ENCODE measurements around the gene NAALADL2. TPM values are rescaled to one million over a fixed set of nuclear protein-coding genes. Genes with fewer than 3 reads are reported as not detected.

The NAALADL2 gene
- total and polyA plus RNA-seq, 2 of the 8 experiments (the other 6 are each of a cell fraction or from before 2014, with no cell fraction given): 0.12 to 0.22 TPM

- no peak overlapping the region for H2AFZ ChIP-seq (ENCODE audit: low read length)
- no peaks in the 10 kb centered on the region for H3K36me3 ChIP-seq (ENCODE audit: control insufficient read depth in 2 of 4, insufficient read depth in 4 of 4, low read length in 3 of 4)
- CTCF ChIA-PET (ENCODE audit: partially characterized antibody): no interaction called here
- TF ChIP-seq TAF7 (optimal IDR thresholded peaks at IDR 0.05; ENCODE audit: borderline replicate concordance, low read depth, low read length) (no peak), E2F6 (IDR thresholded peaks at IDR 0.05) (no peak), SP4 (IDR thresholded peaks at IDR 0.05; ENCODE audit: low read length) (no peak), BRCA1 (IDR thresholded peaks at IDR 0.05; ENCODE audit: low read depth, low read length) (no peak)
- H3K79me2 ChIP-seq (ENCODE audit: control insufficient read depth in 1 of 2, insufficient read depth in 2 of 2, low read length in 2 of 2): no peaks in the 10 kb centered on the region
- H3K9ac ChIP-seq (replicated peaks in 1 of 4; ENCODE audit: extremely low read depth in 1 of 4, low read depth in 3 of 4, low read length in 3 of 4): no peak overlapping the region
- no peak overlapping the region for H3K18ac ChIP-seq (ENCODE audit: extremely low read depth, low read length)
- H3K4me1 ChIP-seq (replicated peaks in 1 of 4; ENCODE audit: control insufficient read depth in 3 of 4, insufficient read depth in 4 of 4, low read length in 3 of 4): no peaks in the 10 kb centered on the region
- H4K20me1 ChIP-seq (replicated peaks in 1 of 2; ENCODE audit: control insufficient read depth in 1 of 2, insufficient read depth in 2 of 2, low read length in 2 of 2): no peaks in the 10 kb centered on the region
- no peak overlapping the region for H2BK20ac ChIP-seq (ENCODE audit: low read length)
- H3K27ac ChIP-seq (ENCODE audit: low read depth, low read length): no peak overlapping the region
- 94% methylated on average over 1 of the region's 1 CpG; no CpG with 5 or more reads in 1 of the 2 experiments for WGBS, 2 experiments (ENCODE audit: extremely low coverage in 1 of 2, insufficient coverage in 1 of 2, insufficient read length in 1 of 2, insufficient replicate concordance in 2 of 2, low coverage in 1 of 2, low lambda C conversion rate in 2 of 2, missing lambda C conversion rate in 1 of 2)
- H2AK5ac ChIP-seq (ENCODE audit: low read depth, low read length): no peak overlapping the region
- H3K27me3 ChIP-seq (replicated peaks in 1 of 4; ENCODE audit: control insufficient read depth in 3 of 4, extremely low read depth in 1 of 4, insufficient read depth in 3 of 4, low read length in 3 of 4): no peaks in the 10 kb centered on the region
- no peak overlapping the region for H2BK15ac ChIP-seq (ENCODE audit: low read length)
- H3K14ac ChIP-seq (ENCODE audit: insufficient read length): no peak overlapping the region
- no peak overlapping the region for H3K23ac ChIP-seq (ENCODE audit: insufficient read length)
- no peak overlapping the region for H2BK5ac ChIP-seq (ENCODE audit: low read depth, low read length)
- H3K56ac ChIP-seq (replicated peaks; ENCODE audit: insufficient read length, low read depth, low read length): no peak overlapping the region
- no peak overlapping the region for H3K4ac ChIP-seq (replicated peaks; ENCODE audit: insufficient read length, low read depth, low read length)
- POLR2A ChIA-PET (ENCODE audit: partially characterized antibody): no interaction called here
- H3K9me3 ChIP-seq (ENCODE audit: insufficient read depth in 2 of 2, low read depth in 1 of 2, low read length in 1 of 2): no peaks in the 10 kb centered on the region
- FAIRE-seq (no peak), DNase-seq (ENCODE audit: low read depth in 1 of 2, low spot score in 2 of 2) (no peak)
- H2BK120ac ChIP-seq (replicated peaks; ENCODE audit: low read depth, low read length): no peak overlapping the region
- no peak overlapping the region for H4K5ac ChIP-seq (ENCODE audit: insufficient read length, low read depth, low read length)
- no peak overlapping the region for H3K4me3 ChIP-seq (ENCODE audit: extremely low read depth in 1 of 4, insufficient read depth in 2 of 4, low read depth in 3 of 4, low read length in 4 of 4)
- H3K23me2 ChIP-seq (ENCODE audit: low read depth, low read length): no peaks in the 10 kb centered on the region
- H4K91ac ChIP-seq (replicated peaks; ENCODE audit: insufficient read length, low read length): no peak overlapping the region
- H2BK12ac ChIP-seq (ENCODE audit: low read depth, low read length): no peak overlapping the region
- no peaks in the 10 kb centered on the region for H3K79me1 ChIP-seq (ENCODE audit: low read depth, low read length)
- no peak overlapping the region for H3K4me2 ChIP-seq (ENCODE audit: insufficient read depth in 1 of 2, low read depth in 2 of 2, low read length in 2 of 2)
- no peak overlapping the region for H4K8ac ChIP-seq (ENCODE audit: extremely low read depth, insufficient read depth, low read length)
Measured at GRCh38 chr3:175215833-175216232, 356.7 kb downstream of the NAALADL2 start.
